ENCODE measurements around the gene RIMS4.
"Not testable (repeated sequence)": the region's sequence is repeated elsewhere in the genome, so short reads cannot be mapped to it uniquely, and the experiment has no call there.

Gene RIMS4

DNA sequence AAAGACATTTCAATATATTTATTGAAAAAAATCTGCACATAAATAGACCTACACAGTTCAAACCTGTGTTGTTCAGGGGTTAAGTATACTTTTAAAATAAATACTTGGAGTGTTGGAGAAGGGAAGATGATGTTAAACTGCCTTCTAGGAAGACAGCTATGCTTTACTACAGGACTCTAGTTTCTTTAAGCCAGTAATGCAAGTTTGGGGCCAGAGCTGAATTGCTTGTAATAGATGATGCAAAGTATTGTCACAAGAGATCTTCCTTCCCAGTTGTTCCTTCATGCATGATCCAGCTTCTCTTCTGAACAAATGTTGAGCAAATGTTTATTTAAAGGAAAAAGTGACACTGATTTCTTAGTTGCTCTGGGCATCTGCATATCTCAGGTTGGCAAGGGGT, 20.2 kb upstream of the RIMS4 start:
- DNase-seq (ENCODE audit: low spot score) = no peak

DNA sequence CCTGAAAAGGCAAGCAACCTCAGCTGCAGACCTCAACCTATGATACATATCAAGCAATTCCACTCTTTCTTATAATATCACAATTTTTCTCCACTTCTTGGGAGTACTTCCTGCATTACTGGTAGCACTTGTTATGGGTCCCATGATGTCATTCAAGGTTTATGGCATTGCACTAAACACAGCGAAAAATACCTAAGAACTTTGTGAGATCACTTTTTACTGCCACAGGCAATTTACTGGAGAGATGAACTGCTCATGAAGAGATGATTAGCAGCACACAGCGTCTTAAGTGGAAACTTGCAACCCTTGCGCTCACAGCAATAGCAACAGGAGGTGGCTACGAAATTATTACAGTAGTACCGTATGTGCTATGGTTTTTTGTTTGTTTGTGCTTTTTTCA, 19.3 kb upstream of the RIMS4 start:
- no peak for DNase-seq (ENCODE audit: low spot score)

- no peak for DNase-seq (ENCODE audit: low spot score)
These were observed 18.3 kb upstream of the RIMS4 start for GRCh38 chr20:44828640-44829039.

DNA sequence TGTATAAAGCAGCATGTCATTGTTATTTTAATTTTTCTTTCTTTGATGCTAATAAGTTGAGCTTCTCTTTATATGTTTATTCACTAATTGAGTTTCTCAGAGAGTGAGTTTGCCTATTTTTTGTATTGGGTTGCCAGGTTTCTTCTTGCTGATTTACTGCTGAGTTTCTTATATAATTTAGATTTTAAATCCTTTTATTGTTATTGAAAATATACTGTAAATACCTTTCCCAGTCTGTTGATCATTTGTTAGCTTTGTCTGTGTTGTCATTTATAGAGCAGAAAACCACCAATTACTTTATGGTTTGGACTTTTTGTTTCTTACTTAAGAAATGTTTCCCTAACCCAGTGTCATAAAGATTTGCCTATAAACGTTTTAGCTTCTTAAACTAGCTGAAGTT, 17.1 kb upstream of the RIMS4 start:
- DNase-seq (ENCODE audit: low spot score) = no peak

GRCh38 chr20:44821576-44821975, 11.2 kb upstream of the RIMS4 start:
- DNase-seq (ENCODE audit: low spot score) = not testable (repeated sequence)

DNA sequence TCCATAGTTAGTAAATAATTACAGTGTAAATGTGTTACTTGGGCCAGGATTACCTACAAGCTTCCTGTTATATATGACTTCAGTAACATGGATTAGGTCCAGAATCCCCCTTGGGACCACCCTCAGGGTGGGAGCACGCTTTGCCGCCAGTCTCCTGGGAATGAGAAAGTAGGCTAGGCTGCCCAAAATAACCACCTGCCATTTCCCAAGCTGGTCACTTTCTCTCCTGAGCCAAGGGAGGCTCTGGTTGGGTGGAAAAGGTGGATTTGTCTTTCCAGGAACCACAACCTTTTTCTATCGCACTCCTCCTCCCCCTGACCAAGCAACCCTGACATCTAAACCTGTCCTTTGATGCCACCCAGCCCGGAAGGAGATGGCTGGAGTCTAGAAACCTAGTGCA, 9.6 kb upstream of the RIMS4 start:
- no peak for DNase-seq (ENCODE audit: low spot score)

DNA sequence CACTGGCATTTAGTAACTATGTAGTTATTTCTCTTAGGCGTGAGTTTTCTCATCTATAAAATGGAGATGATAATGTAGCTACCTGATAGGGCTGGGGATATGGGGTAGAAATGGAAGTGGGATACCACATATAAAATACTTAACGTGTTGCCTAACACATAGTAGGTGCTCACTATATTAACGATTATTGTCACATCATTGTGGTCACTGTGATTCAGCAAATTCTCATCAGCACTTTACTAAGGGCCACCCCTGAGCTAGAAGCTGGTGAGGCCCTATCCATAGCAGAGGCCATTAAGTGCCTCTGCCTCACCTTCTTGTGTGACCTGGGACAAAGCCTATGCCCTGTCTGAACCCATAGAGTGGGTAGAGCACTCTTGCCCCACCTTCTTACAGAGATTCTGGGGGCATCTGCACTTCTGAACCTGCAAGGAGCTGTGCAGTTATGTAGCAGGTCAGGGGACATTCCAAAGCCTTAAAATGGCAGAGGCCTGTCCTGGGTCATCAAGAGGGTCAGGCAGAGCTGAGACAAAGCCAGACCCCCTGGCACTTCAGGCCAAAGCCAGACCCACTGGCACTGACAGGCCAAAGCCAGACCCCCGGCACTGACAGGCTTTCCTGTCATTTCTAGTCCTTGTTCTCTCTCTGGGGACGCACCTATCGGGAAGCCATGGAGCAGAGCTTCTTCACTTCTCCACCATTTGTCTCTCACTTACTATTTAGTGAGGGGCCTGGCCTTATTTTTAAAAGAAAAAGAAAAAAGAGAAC, 7.0 kb upstream of the RIMS4 start:
- no peak for DNase-seq (ENCODE audit: low spot score)

GRCh38 chr20:44814937-44815336, 4.6 kb upstream of the RIMS4 start:
- DNase-seq (ENCODE audit: low spot score) = no peak

DNA sequence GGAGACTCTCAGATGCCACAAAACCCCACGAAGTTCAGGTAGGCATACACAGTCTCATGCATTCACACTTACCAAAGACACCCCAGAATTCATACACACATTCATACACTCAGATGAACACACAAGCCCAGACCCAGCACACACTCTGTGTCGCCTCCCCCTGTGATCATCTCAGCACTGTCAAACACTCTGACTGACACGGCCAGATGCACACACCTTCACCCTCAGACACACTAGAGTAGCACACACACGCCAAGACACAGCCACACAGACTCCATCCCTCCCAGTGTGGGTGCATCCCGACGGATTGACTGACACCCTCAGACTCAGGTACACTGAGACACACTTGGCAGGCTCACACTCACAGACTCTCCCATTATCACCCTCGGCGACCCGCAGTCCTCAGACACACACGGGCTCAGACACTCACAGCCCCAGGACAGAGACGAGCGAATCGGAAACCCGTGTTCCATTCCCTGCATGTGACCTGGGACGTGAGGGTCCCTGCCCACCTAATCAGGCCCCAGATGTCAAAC, 872 bp upstream of the RIMS4 start:
- DNase-seq (ENCODE audit: low spot score) = no peak

- DNase-seq (ENCODE audit: low spot score) = no peak
These were observed 320 bp downstream of the RIMS4 start for GRCh38 chr20:44810061-44810390.

- no peak for DNase-seq (ENCODE audit: low spot score)
These were observed 826 bp downstream of the RIMS4 start for GRCh38 chr20:44809380-44810060.

GRCh38 chr20:44807684-44808056, 2.7 kb downstream of the RIMS4 start:
- no peak for DNase-seq (ENCODE audit: low spot score)

DNA sequence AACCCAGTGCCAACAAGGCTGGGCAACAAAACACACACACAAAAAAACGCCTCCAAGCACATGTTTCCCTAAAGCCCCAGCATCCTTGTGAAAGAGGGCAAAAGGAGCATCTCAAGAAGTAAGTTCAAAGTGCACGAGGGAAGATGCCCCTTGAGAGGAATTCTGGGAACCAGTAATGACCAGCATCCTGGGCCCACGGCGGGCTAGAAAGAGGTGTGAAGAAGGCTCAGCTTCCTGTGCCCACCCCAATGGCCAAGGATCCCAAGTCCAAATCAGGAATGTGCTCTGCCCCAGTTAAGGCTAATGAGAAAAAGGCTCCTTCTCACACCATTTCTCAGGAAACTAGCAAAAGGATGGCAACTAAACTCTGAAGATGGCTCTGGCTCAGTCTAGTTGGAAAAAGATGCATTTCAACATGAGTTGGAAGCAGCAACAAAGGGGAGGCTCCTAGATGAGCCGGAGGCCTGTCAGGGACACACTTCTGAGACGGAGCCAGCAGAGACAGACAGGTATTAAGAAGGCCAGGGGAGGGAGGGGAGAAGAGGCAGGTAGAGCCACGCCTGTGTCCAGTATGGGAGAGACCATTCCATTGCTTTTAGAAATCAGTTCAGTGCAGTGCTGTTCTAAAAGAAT, 3.2 kb downstream of the RIMS4 start:
- DNase-seq (ENCODE audit: low spot score) = no peak

- DNase-seq (ENCODE audit: low spot score) = no peak
These were observed 4.2 kb downstream of the RIMS4 start for GRCh38 chr20:44805979-44806620.

DNA sequence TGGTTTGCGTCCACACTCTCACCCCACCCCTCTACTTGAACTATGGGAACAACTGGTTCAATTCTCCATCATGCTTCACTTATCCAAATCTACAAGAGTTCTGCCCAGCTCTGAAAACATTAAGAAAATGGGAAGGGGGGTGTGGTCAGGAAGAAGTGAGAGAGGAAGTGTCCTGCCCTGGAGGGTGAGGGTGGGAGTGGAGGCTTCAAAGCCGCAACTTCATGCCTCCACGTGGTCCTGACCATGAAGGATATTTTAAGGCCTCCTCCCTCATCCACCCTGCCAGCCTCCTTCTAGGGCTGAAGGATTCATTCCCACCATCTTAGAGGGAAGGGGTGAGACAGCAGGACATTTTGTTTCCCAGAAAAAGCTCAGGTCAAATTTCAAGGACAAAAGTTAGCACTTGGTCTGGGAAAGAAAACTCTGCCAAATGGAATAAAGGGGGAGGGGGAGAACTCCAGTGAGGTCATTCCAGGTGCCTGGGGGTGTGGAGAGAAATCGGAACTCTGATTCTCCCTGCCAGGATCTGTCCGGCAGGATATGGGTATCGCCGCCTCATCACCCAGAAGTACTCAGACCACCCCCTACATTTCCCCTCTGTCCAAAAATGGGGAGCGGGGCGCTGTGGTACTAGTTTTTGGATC, 4.9 kb downstream of the RIMS4 start:
- no peak for DNase-seq (ENCODE audit: low spot score)

GRCh38 chr20:44803383-44803941, 6.9 kb downstream of the RIMS4 start:
- DNase-seq (ENCODE audit: low spot score) = no peak

DNA sequence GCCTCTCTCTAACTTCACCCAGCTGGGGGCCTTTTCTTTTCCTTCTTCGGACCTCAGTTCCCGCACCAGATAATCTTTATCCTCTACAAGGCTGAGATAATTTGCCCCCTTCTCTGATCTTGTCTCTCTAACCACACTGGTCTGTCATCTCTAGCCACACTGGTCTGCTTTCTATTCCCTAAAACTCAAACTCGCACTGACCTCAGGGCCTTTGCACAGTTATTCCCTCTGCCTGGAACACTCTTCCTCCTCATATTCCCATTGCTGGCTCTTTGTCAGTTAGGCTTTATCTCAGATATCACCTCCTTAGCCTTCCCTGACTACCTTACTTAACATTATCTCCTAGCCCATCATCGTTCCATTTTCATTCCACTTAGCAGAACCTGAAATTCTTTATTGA, 7.6 kb downstream of the RIMS4 start:
- DNase-seq (ENCODE audit: low spot score) = no peak

DNA sequence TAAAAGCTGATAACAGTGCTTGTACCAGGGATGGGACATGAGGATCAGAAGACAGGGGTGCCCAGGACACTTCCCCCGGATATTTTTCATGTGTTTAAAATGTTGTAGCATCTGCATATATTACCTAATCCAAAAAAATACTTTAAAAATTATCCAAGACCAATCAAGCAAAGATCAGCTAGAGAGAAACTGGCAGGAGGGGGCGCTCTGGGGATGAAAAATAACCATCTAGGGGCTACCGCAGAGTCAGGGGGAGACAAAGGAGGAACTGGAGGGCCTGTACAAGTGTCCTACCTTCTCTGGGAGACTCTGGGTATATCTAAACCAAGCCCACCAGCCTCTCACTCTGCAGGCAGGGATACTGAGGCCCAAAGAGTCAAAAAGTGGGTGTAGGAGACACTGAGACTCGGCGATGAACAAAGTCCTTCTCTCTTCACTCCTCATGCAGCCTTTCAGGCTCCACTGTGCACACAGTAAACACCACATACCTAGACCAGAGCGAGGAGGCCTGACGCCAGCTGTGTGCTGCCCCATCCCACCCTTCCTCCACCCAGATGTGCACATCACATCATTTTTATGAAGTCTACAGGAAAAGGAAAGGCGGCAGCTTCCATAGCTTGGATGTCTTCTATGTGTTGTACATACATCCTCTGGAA, 9.8 kb downstream of the RIMS4 start:
- no peak for DNase-seq (ENCODE audit: low spot score)

- no peak for DNase-seq (ENCODE audit: low spot score)
These were observed 10.7 kb downstream of the RIMS4 start for GRCh38 chr20:44799691-44800090.

DNA sequence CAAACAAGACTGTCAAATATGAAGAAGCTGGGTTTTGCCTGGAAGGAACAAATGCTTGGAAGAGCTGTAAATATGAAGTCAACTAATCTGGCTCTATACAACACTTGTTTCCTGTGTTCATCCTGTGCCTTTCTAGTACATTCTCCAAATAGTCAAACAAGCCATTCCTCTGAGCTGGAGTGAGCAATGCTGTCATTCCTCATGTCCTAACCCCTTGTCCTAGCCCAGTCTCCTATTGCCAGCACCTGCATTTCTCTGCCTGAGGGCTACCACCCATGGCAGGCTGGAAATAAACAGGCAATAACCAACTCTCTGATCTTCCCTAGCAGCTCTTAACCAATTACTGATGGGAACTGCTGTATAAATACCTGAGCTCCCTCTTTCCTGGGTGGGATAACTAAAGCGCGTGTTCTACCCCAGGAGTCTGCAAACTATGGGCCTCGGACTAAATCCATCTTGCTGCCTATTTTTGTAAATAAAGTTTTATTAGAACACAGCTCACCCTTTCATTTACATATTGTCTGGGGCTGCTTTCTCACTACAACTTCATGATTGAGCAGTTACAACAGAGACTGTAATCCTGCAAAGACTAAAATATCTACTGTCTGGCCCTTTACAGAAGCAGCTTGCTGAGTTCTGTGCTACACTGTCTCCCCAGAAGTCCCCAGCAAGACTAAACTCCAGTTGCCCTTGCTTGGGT, 13.4 kb downstream of the RIMS4 start:
- DNase-seq (ENCODE audit: low spot score) = no peak

- DNase-seq (ENCODE audit: low spot score) = no peak
These were observed 14.0 kb downstream of the RIMS4 start for GRCh38 chr20:44796311-44796710.
